HepG2 (cell line): Measurements from ENCODE around the gene TASOR2. TPM values are rescaled to one million over a fixed set of nuclear protein-coding genes. Genes with fewer than 3 reads are reported as not detected.

Experiments used
- CC2D1A ChIP-seq: sonication (generic); formaldehyde crosslinking; IDR thresholded peaks from 2 replicates; pipeline ENCODE4 v1.8.1; 2023; ENCODE audit warnings: mild to moderate bottlenecking, missing genetic modification reagents
- CCAR2 ChIP-seq: fragments of 200-400 bp; formaldehyde crosslinking; optimal IDR thresholded peaks from 2 replicates; pipeline ENCODE3; 2018; ENCODE audit warnings: low read depth, mild to moderate bottlenecking, low read length, moderate library complexity
- FOXM1 ChIP-seq: sonication (generic); formaldehyde crosslinking; IDR thresholded peaks from 2 replicates; pipeline ENCODE4 v1.5.0; 2020; ENCODE audit warnings: missing genetic modification reagents
- HNF4A ChIP-seq: sonication (generic); formaldehyde crosslinking; IDR thresholded peaks from 2 replicates; pipeline ENCODE4 v1.4.0; 2020; ENCODE audit warnings: missing genetic modification reagents
- KIAA2018 ChIP-seq: sonication (generic); formaldehyde crosslinking; IDR thresholded peaks from 2 replicates; pipeline ENCODE4 v1.5.0; 2020; ENCODE audit warnings: mild to moderate bottlenecking, missing genetic modification reagents, borderline replicate concordance
- KLF13 ChIP-seq: sonication (generic); formaldehyde crosslinking; IDR thresholded peaks from 2 replicates; pipeline ENCODE4 v1.4.0; 2020; ENCODE audit warnings: mild to moderate bottlenecking, missing genetic modification reagents
- MAZ ChIP-seq, 2 experiments: sonication (generic) in 1 of 2; formaldehyde crosslinking in 1 of 2; IDR thresholded peaks; 2 replicates each; pipeline versions ENCODE4 v1.5.0 to v1.6.1; 2012 to 2020; ENCODE audit warnings: low read depth in 2 of 2, mild to moderate bottlenecking in 2 of 2, borderline replicate concordance in 1 of 2, improper control_type of control experiment in 1 of 2, low read length in 1 of 2, missing genetic modification reagents in 1 of 2, moderate library complexity in 1 of 2
- PAF1 ChIP-seq: IDR thresholded peaks from 2 replicates; pipeline ENCODE4 v1.6.1; 2016; ENCODE audit warnings: missing genetic modification reagents, missing compliant biosample characterization
- POLR2G ChIP-seq: fragments of 200-400 bp; formaldehyde crosslinking; IDR thresholded peaks from 2 replicates; pipeline ENCODE4 v1.6.1; 2018; ENCODE audit warnings: mild to moderate bottlenecking, low read depth, low read length, moderate library complexity
- RERE ChIP-seq: IDR thresholded peaks from 2 replicates; pipeline ENCODE4 v1.6.1; 2016; ENCODE audit warnings: low read depth, missing genetic modification reagents, missing compliant biosample characterization
- ZFP90 ChIP-seq: sonication (generic); formaldehyde crosslinking; IDR thresholded peaks from 2 replicates; pipeline ENCODE4 v1.8.0; 2022; ENCODE audit warnings: missing genetic modification reagents, mild to moderate bottlenecking, inconsistent platforms, borderline replicate concordance
- ZNF138 ChIP-seq: sonication (generic); formaldehyde crosslinking; IDR thresholded peaks from 2 replicates; pipeline ENCODE4 v1.5.0; 2020; ENCODE audit warnings: mild to moderate bottlenecking, low read depth, missing genetic modification reagents
- ZNF503 ChIP-seq: sonication (generic); formaldehyde crosslinking; IDR thresholded peaks from 2 replicates; pipeline ENCODE4 v1.4.0; 2020; ENCODE audit warnings: missing genetic modification reagents
- polyA plus RNA-seq, 8 experiments: library from polyadenylated mRNA; depleted of rRNA in 3 of 8; stranded (reverse) in 7 of 8; unstranded in 1 of 8; fragments of >200 nt; fragmentation: Illumina TruSeq in 4 of 8; extraction: Trizol in 4 of 8; gene quantifications; 2 replicates each; pipeline versions ENCODE4 v1.2.1 to v1.2.3, GENCODE V29; 2011 to 2016; ENCODE audit warnings: low read depth in 4 of 8, missing spikeins in 1 of 8, mixed read lengths in 1 of 8; ENCODE audit not compliant: insufficient read depth in 1 of 8
- total RNA-seq, 5 experiments: library from RNA; depleted of rRNA; stranded (reverse); fragments of >200 nt; fragmentation: Illumina TruSeq; extraction: Trizol; gene quantifications; 2 replicates each; pipeline ENCODE4 v1.2.3, GENCODE V29; 2016; ENCODE audit warnings: low read depth in 1 of 5

The TASOR2 gene
- total and polyA plus RNA-seq, 2 of the 13 experiments (the other 11 are each of a cell fraction or from before 2014, with no cell fraction given), result 24.2 to 55.3 TPM

- no peak for TF ChIP-seq RERE (CRISPR knock-in tag)
- TF ChIP-seq KIAA2018 (CRISPR knock-in tag), result no peak
- TF ChIP-seq HNF4A (CRISPR knock-in tag), result peak; percentile 90
- TF ChIP-seq POLR2G, result peak; percentile 69
- TF ChIP-seq ZNF503, result no peak
- TF ChIP-seq ZNF138 (CRISPR knock-in tag), result no peak
- no peak for TF ChIP-seq KLF13 (CRISPR knock-in tag)
- no peak for TF ChIP-seq FOXM1 (CRISPR knock-in tag)
- TF ChIP-seq CCAR2, result no peak
- TF ChIP-seq PAF1 (CRISPR knock-in tag), result no peak
- no peak for TF ChIP-seq MAZ (IDR thresholded peaks at IDR 0.05; ENCODE audit: borderline replicate concordance, low read depth, low read length)
- no peak for TF ChIP-seq MAZ (CRISPR knock-in tag; IDR thresholded peaks at IDR 0.05; ENCODE audit: low read depth)
- TF ChIP-seq CC2D1A (CRISPR knock-in tag), result no peak
- peak; percentile 26; the same call in 1 of the 2 replicates for TF ChIP-seq ZFP90 (CRISPR knock-in tag)
Measured at GRCh38 chr10:5658871-5659618, 25.6 kb upstream of the TASOR2 start (continued).
